CD14-positive monocyte (primary cell): Measurements from ENCODE around the gene ADGRG6. TPM values are rescaled to one million over a fixed set of nuclear protein-coding genes. Genes with fewer than 3 reads are reported as not detected.

Experiments used
- DNase-seq, 3 donors: peaks; one replicate each; pipeline ENCODE4 v3.0.0-alpha.2; 2011 to 2022
- H2AFZ ChIP-seq: 2 replicates; pipeline ENCODE4 v1.6.0; 2012; ENCODE audit warnings: mild to moderate bottlenecking, low read depth, low read length, inconsistent platforms; ENCODE audit not compliant: insufficient read depth, poor library complexity, severe bottlenecking
- H3K27ac ChIP-seq, 2 donors: 1 replicate in 1 of 2; 2 replicates in 1 of 2; pipeline ENCODE4 v1.5.1; 2012 to 2013; ENCODE audit warnings: low read length in 2 of 2, control low read depth in 1 of 2, inconsistent platforms in 1 of 2, low read depth in 1 of 2, mild to moderate bottlenecking in 1 of 2
- H3K27me3 ChIP-seq, 2 donors: one replicate each; pipeline versions ENCODE4 v1.6.0 to v1.6.1; 2011 to 2013; ENCODE audit warnings: low read length in 2 of 2; ENCODE audit not compliant: control insufficient read depth in 2 of 2, insufficient read depth in 2 of 2
- H3K36me3 ChIP-seq, 2 donors: replicated peaks in 1 of 2; 1 replicate in 1 of 2; 2 replicates in 1 of 2; pipeline versions ENCODE4 v1.5.1 to v1.6.1; 2012 to 2013; ENCODE audit warnings: low read length in 2 of 2, control low read depth in 1 of 2, inconsistent platforms in 1 of 2, mild to moderate bottlenecking in 1 of 2; ENCODE audit not compliant: insufficient read depth in 2 of 2, control insufficient read depth in 1 of 2
- H3K4me1 ChIP-seq, 2 donors: 1 replicate in 1 of 2; 2 replicates in 1 of 2; pipeline versions ENCODE4 v1.5.1 to v1.6.1; 2012 to 2013; ENCODE audit warnings: low read length in 2 of 2, control low read depth in 1 of 2, inconsistent platforms in 1 of 2, mild to moderate bottlenecking in 1 of 2, moderate library complexity in 1 of 2; ENCODE audit not compliant: insufficient read depth in 2 of 2, control insufficient read depth in 1 of 2
- H3K4me2 ChIP-seq: replicated peaks from 2 replicates; pipeline ENCODE3; 2012; ENCODE audit warnings: low read length, moderate library complexity, mild to moderate bottlenecking; ENCODE audit not compliant: poor library complexity, severe bottlenecking; ENCODE audit errors: extremely low read depth
- H3K4me3 ChIP-seq, 3 experiments: fragments of 200-600 bp in 1 of 3; sonication (generic) in 1 of 3; replicated peaks in 1 of 3; 1 replicate in 2 of 3; 2 replicates in 1 of 3; pipeline ENCODE4 v1.5.1; 2011 to 2013; ENCODE audit warnings: low read length in 3 of 3, mild to moderate bottlenecking in 3 of 3, control low read depth in 2 of 3, low read depth in 2 of 3, inconsistent platforms in 1 of 3, moderate library complexity in 1 of 3
- H3K79me2 ChIP-seq: 2 replicates; pipeline ENCODE4 v1.6.0; 2012; ENCODE audit warnings: mild to moderate bottlenecking, control low read depth, inconsistent platforms, low read length, moderate library complexity; ENCODE audit not compliant: insufficient read depth
- H3K9ac ChIP-seq: 2 replicates; pipeline ENCODE4 v1.6.0; 2017; ENCODE audit warnings: low read length, mild to moderate bottlenecking; ENCODE audit not compliant: insufficient read depth, poor library complexity, severe bottlenecking
- H3K9me3 ChIP-seq, 2 donors: replicated peaks in 1 of 2; 1 replicate in 1 of 2; 2 replicates in 1 of 2; pipeline versions ENCODE4 v1.5.1 to v1.6.1; 2012 to 2013; ENCODE audit warnings: low read length in 2 of 2, control low read depth in 1 of 2; ENCODE audit not compliant: control insufficient read depth in 1 of 2, insufficient read depth in 1 of 2
- H4K20me1 ChIP-seq: 2 replicates; pipeline ENCODE4 v1.6.0; 2012; ENCODE audit warnings: mild to moderate bottlenecking, low read length, control low read depth, moderate library complexity; ENCODE audit not compliant: insufficient read depth
- H3K27ac Mint-ChIP-seq, 7 donors: one replicate each; pipeline ENCODE4 v1.8.0; 2020; ENCODE audit warnings: mild to moderate bottlenecking in 7 of 7, mixed read lengths in 7 of 7, moderate library complexity in 6 of 7, inconsistent platforms in 2 of 7
- H3K27me3 Mint-ChIP-seq, 3 donors: one replicate each; pipeline ENCODE4 v1.8.0; 2021 to 2022; ENCODE audit warnings: low read depth in 3 of 3, mild to moderate bottlenecking in 3 of 3, mixed read lengths in 3 of 3, moderate library complexity in 3 of 3, inconsistent platforms in 1 of 3
- H3K36me3 Mint-ChIP-seq, 2 donors: one replicate each; pipeline ENCODE4 v1.8.0; 2020; ENCODE audit warnings: mixed read lengths in 2 of 2, inconsistent platforms in 1 of 2, mild to moderate bottlenecking in 1 of 2
- H3K4me1 Mint-ChIP-seq: one replicate; pipeline ENCODE4 v1.8.0; 2020; ENCODE audit warnings: mild to moderate bottlenecking, mixed read lengths
- H3K4me3 Mint-ChIP-seq, 2 donors: one replicate each; pipeline ENCODE4 v1.8.0; 2020; ENCODE audit warnings: mild to moderate bottlenecking in 2 of 2, mixed read lengths in 2 of 2, moderate library complexity in 1 of 2
- H3K9me3 Mint-ChIP-seq, 7 donors: one replicate each; pipeline ENCODE4 v1.8.0; 2020 to 2022; ENCODE audit warnings: mixed read lengths in 7 of 7, mild to moderate bottlenecking in 6 of 7, moderate library complexity in 6 of 7, inconsistent platforms in 2 of 7
- CTCF ChIP-seq: fragments of 200-600 bp; IDR thresholded peaks from one replicate; pipeline ENCODE4 v1.8.0; 2022; ENCODE audit warnings: antibody characterized with exemption, mild to moderate bottlenecking
- WGBS: methylation state at CpG from one replicate; pipeline ENCODE4 v1.1.5; 2013; ENCODE audit warnings: missing lambda C conversion rate; ENCODE audit not compliant: insufficient coverage; 5-methylcytosine and 5-hydroxymethylcytosine counted together
- intact Hi-C, 2 donors: fragments of 100-400 bp; cut with micrococcal nuclease; formaldehyde crosslinking; loops; one replicate each; pipeline versions ENCODE4 v1.15.0 to v1.15.1; 2023
- polyA plus RNA-seq, 3 donors: library from polyadenylated mRNA; depleted of rRNA in 1 of 3; unstranded in 2 of 3; stranded (reverse) in 1 of 3; fragments of 300-500 nt in 2 of 3; fragments of >200 nt in 1 of 3; fragmentation: Illumina TruSeq in 2 of 3; gene quantifications; 1 replicate in 2 of 3; 2 replicates in 1 of 3; pipeline ENCODE4 v1.2.3, GENCODE V29; 2012 to 2021

ADGRG6 gene
- polyA plus RNA-seq, 3 donors = 0.18 to 0.31 TPM; not detected in 1

- no peak overlapping the region for H3K27ac ChIP-seq
- H3K27me3 Mint-ChIP-seq = peaks cover 0 to 3% (median 0%) of the 10 kb centered on the region in 3 donors
- no peaks in the 10 kb centered on the region for H3K27me3 ChIP-seq
- no peaks in the 10 kb centered on the region for H3K36me3 ChIP-seq
- no peak overlapping the region for H3K4me3 Mint-ChIP-seq
- no peak overlapping the region for H3K9ac ChIP-seq
- TF ChIP-seq CTCF = no peak
- intact Hi-C loops = no loop called here
- H3K9me3 Mint-ChIP-seq = peaks cover 0 to 2% (median 0%) of the 10 kb centered on the region in 7 donors
- no peaks in the 10 kb centered on the region for H4K20me1 ChIP-seq
- WGBS = 85% methylated on average over 5 of the region's 8 CpGs
- no peaks in the 10 kb centered on the region for H3K79me2 ChIP-seq
- H2AFZ ChIP-seq = no peak overlapping the region
- H3K4me3 ChIP-seq = no peak overlapping the region
- no peaks in the 10 kb centered on the region for H3K4me1 ChIP-seq
- no peaks in the 10 kb centered on the region for H3K4me1 Mint-ChIP-seq
- H3K9me3 ChIP-seq = no peaks in the 10 kb centered on the region
- no peak overlapping the region for H3K4me2 ChIP-seq
- no peak overlapping the region for H3K27ac Mint-ChIP-seq
- H3K36me3 Mint-ChIP-seq = no peaks in the 10 kb centered on the region
- DNase-seq = no peak
Observed at GRCh38 chr6:142361779-142362750, 60.3 kb downstream of the ADGRG6 start.

GRCh38 chr6:142367061-142367460, 65.3 kb downstream of the ADGRG6 start:
- no peak overlapping the region for H3K4me3 ChIP-seq
- H3K36me3 ChIP-seq = no peaks in the 10 kb centered on the region
- Mint-ChIP-seq H3K9me3 (peaks cover 0 to 2% (median 0%) of the 10 kb centered on the region in 7 donors), H3K4me1 (no peaks in the 10 kb centered on the region), H3K36me3 (no peaks in the 10 kb centered on the region), H3K27ac (no peak overlapping the region), H3K4me3 (no peak overlapping the region), H3K27me3 (no peaks in the 10 kb centered on the region)
- intact Hi-C loops = no loop called here
- H4K20me1 ChIP-seq = no peaks in the 10 kb centered on the region
- H3K27ac ChIP-seq = no peak overlapping the region
- no peaks in the 10 kb centered on the region for H3K4me1 ChIP-seq
- no peaks in the 10 kb centered on the region for H3K79me2 ChIP-seq
- no peaks in the 10 kb centered on the region for H3K27me3 ChIP-seq
- H3K9ac ChIP-seq = no peak overlapping the region
- H3K4me2 ChIP-seq = no peak overlapping the region
- DNase-seq = no peak
- no peak overlapping the region for H2AFZ ChIP-seq
- no CpG with 5 or more reads among the region's 3 CpGs for WGBS
- TF ChIP-seq CTCF = no peak
- H3K9me3 ChIP-seq = no peaks in the 10 kb centered on the region
